ENCODE results near the gene PLXNA2.

DNA sequence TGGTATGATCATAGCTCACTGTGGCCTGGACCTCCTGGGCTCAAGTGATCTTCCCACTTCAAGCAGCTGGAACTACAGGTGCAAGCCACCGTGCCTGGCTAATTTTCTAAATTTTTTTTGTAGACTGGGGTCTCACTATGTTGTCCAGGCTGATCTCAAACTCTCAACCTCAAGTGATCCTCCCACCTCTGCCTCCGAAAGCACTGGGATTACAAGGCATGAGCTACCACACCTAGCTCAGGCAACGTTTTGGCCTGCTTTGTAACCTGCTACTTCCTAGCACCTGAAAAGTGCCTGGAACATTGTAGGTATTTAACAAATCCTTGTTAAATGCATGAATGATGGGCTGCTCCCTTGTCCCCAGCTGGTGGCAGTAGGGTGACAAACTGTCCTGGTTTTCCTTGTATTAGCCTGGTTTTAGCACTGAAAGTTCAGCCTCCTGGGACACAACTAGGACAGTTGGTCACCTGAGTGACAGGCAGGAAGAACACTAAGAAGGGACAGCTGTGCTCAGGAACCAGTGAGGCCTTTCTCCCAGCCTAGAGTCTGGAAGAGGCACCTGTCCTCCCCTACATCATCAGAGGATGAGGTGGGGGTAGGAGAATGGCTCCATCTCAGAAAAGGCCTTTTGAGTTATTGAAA is 244.8 kb downstream of the PLXNA2 start:
- TF ChIP-seq, protein P1, sequence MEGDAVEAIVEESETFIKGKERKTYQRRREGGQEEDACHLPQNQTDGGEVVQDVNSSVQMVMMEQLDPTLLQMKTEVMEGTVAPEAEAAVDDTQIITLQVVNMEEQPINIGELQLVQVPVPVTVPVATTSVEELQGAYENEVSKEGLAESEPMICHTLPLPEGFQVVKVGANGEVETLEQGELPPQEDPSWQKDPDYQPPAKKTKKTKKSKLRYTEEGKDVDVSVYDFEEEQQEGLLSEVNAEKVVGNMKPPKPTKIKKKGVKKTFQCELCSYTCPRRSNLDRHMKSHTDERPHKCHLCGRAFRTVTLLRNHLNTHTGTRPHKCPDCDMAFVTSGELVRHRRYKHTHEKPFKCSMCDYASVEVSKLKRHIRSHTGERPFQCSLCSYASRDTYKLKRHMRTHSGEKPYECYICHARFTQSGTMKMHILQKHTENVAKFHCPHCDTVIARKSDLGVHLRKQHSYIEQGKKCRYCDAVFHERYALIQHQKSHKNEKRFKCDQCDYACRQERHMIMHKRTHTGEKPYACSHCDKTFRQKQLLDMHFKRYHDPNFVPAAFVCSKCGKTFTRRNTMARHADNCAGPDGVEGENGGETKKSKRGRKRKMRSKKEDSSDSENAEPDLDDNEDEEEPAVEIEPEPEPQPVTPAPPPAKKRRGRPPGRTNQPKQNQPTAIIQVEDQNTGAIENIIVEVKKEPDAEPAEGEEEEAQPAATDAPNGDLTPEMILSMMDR (IDR thresholded peaks at IDR 0.05), result no peak
- no peak for TF ChIP-seq POLR2AphosphoS5 (IDR thresholded peaks at IDR 0.05)
